ENCODE measurements around the gene AP5B1.
"Not testable (repeated sequence)": the region's sequence is repeated elsewhere in the genome, so short reads cannot be mapped to it uniquely, and the experiment has no call there.

AP5B1 gene

DNA sequence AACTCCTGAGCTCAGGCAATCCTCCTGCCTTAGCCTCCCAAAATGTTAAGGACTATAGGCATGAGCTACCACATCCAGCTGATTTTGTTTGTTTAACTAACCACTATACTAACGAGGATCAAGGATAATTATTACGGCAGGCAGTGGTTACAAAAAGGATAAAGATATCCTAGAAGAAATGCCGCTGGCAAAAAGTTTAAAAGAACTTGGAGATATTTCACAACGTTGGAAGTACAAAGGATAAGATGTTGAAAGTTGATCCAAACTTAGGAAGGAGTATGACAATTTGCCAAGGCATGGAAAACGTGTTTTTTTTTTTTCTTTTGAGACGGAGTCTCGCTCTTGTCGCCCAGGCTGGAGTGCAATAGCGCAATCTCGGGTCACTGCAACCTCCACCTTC lies 13.4 kb downstream of the AP5B1 start:
- no peak for DNase-seq (ENCODE audit: low read depth in 2 of 2)

DNA sequence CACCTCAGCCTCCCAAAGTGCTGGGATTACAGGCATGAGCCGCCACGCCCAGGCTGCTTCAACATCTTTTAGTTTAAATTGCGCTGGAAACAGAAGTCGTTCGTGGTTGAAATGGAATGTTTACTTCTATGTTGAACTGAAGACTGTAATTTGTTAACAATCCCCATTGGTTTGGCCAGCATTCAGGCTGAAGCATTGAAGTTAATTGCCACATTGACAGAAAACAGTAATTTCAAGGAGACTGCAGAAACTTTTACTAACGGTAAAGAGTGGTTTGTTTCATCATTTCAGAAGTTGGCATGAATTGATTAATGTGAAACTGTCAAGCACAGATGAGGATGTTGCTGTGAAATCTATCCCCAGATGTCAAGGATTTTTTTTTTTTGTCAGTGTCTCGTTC lies 14.2 kb downstream of the AP5B1 start:
- DNase-seq (ENCODE audit: low read depth in 2 of 2): no peak

DNA sequence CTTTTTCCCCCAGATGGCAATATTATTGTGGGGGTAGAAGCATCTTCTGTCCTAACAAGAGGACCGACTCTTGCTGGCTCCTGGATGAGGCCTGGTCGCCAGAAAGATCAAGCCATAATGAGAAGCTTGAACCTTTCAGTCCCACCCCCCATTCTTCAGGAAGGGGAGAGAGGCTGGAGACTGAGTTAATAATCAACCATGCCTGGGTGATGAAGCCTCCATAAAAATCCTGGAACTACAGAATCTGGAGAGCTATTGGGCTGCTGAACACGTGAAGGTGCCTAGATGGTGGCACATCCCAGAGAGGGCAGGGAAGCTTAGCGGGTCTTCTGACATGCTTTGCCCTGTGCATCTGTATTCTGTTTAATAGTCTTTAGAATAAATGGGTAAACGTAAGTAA lies 16.3 kb downstream of the AP5B1 start:
- no peak for DNase-seq (ENCODE audit: low read depth in 2 of 2)

DNA sequence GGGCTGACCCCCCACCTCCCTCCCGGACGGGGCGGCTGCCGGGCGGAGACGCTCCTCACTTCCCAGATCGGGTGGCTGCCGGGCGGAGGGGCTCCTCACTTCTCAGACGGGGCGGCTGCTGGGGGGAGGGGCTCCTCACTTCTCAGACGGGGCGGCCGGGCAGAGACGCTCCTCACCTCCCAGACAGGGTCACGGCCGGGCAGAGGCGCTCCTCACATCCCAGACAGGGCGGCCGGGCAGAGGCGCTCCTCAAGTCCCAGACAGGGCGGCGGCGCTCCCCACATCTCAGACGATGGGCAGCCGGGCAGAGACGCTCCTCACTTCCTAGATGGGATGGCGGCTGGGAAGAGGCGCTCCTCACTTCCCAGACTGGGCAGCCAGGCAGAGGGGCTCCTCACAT lies 18.0 kb downstream of the AP5B1 start:
- DNase-seq (ENCODE audit: low read depth in 2 of 2): not testable (repeated sequence)

DNA sequence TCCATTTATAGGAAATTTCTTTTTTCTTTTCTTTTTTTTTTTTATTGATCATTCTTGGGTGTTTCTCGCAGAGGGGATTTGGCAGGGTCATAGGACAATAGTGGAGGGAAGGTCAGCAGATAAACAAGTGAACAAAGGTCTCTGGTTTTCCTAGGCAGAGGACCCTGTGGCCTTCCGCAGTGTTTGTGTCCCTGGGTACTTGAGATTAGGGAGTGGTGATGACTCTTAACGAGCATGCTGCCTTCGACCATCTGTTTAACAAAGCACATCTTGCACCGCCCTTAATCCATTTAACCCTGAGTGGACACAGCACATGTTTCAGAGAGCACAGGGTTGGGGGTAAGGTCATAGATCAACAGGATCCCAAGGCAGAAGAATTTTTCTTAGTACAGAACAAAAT lies 18.6 kb downstream of the AP5B1 start:
- not testable (repeated sequence) for DNase-seq (ENCODE audit: low read depth in 2 of 2)

DNA sequence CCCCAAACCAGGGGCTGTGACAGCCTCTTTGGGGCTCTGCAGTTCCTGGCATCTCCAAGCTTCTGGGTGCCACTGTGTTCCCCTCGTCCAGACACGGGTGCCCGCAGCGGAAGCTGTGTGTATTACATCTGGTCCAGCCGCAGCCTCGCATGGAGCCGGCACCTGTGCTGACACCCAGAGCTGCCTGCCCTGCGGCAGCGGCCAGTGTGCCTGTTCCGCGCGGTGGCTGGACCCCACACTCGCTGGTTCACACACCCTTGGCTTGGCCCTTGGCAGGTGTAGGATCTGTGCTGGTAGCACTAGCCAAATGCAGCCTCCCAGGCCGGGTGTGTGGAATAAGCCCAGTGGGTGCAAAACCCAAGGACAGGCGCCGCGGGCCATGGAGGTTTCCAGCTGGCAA lies 35.7 kb downstream of the AP5B1 start:
- DNase-seq (ENCODE audit: low read depth in 2 of 2): no peak

DNA sequence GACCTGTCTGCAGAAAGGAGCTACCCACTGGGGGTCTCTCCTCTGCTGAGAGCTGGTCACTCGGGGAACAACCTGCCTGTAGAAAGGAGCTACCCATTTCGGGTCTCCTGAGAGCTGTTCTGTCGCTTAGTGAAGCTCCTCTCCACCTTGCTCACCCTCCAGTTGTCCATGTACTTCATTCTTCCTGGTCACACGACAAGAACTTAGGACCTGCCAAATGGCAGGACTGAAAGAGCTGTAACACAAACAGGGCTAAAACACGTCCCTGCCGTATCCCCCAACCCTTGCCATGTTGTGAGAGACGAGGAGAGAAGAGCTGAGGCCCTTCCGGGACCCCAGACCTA lies 36.1 kb downstream of the AP5B1 start:
- no peak for DNase-seq (ENCODE audit: low read depth in 2 of 2)

DNA sequence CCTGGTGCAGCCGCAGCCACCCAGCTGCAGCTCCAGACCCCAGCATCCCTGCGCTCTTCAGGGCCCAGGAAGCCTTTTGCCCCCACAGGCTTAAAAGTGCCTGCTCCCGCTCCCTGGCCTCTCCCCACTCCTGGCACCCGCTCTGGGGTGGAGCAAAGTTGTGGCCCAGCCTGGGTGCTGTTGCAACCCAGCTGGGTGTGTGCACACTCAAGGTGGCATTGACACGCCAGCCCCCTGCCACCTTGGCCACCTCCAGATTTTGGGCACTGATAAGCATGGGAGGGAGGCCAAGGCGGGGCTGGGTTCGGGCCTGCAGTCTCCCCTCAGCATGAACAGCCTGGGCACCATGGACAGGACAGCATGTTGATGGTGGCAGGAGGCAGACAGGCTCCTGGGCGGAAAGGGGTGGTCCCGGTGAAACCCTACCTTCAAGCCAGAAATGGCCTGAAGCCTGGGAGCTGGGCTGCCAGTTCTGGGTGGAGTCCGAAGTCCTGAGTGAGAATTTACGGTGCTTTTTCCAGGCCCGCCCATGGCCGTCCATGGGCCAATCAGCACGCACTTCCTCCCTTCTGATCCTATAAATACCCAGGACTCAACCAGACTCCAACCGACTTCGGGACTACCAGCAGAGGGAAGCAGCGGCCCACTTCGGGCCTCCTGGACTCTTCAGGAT lies 36.6 kb downstream of the AP5B1 start:
- DNase-seq (ENCODE audit: low read depth in 2 of 2): no peak

DNA sequence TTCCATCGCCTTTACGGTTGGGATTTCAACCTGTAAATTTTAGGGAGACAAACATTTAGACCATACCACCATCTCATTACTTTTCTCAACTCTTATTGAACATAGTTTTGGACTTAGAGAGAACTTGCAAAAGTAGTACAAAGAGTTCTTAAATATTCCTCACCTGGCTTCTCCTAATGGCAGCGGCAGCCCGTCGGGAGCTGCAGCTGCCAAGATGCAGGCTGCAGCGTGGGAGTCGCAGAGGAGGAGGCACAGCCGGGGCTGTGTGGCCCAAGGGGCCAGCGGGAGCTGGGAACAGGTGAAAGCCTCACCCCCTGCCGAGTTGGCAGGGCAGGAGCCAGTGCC lies 37.1 kb downstream of the AP5B1 start:
- no peak for DNase-seq (ENCODE audit: low read depth in 2 of 2)

DNA sequence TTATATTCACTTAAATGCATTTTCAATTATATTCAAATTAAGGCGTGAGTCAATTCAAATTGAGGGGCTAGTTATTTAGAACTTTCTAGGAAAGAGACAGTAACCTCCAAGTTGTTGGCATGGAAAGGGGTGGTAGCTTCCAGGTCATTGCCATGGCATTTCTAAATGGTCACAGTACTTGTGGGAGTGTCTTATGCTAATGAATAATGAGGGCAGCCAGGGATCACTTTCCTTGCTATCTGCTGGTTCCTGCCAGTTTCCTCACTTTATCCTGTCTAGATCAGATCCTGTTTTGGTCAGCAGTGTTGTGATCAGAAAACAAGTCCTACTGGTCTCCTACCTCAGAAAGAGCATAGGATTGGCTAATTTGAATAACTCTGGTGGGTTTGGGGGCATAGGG lies 38.4 kb downstream of the AP5B1 start:
- DNase-seq (ENCODE audit: low read depth in 2 of 2): no peak

DNA sequence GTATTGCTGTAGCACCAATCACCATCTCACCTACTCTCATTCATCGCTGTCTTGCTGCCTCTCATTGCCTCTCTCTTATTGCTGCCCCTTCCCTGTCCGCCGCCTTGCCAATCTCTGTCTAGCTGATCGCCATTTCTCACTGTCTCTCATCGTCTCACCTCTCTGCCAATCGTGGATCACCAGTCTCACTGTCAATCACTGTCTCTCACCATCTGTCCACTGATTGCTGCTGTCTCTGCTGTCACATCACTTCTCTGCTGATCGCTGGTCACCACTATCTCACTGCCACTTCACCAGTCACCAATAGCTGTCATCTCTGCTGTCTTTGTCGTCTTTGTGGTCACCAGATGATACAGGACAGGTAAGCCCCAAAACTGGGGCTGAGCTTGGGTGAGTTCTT lies 39.6 kb downstream of the AP5B1 start:
- DNase-seq (ENCODE audit: low read depth in 2 of 2): no peak

DNA sequence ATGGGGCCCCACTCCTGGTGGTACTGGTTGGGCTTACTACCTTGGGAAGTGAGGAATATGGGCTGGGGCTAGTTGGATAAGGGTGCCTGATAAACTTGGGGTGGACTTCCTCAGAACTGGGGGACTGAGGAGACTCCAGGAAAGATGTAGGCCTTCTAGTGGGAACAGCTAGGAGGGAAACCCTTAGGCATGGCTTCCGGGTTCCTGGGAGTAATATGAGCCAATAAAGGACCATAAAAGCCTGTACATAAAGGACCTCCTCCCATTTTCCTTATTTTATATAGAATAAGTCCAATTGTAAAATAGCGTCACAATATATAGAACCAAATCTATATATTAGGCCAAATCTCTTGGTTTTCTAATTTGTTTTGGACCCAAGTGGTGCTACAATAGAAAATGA lies 41.8 kb downstream of the AP5B1 start:
- DNase-seq (ENCODE audit: low read depth in 2 of 2): no peak

DNA sequence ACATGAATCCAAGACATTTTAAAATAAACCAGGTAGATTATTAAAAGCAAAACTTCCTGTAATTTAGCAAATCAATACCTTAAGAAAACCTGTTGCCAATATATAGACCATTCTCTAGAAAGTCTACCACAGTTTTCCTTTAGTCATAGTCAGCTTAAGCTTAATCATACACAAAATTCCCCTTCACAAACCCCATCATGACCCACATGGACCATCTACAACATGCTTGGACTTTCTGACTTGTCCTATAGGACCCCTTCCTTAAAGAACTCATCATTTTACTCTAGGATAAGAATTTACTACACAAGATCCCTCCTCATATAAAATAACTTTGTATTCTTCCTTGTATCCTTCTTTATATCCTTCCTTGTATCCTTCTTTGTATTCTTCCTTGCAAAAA lies 44.0 kb downstream of the AP5B1 start:
- no peak for DNase-seq (ENCODE audit: low read depth in 2 of 2)

DNA sequence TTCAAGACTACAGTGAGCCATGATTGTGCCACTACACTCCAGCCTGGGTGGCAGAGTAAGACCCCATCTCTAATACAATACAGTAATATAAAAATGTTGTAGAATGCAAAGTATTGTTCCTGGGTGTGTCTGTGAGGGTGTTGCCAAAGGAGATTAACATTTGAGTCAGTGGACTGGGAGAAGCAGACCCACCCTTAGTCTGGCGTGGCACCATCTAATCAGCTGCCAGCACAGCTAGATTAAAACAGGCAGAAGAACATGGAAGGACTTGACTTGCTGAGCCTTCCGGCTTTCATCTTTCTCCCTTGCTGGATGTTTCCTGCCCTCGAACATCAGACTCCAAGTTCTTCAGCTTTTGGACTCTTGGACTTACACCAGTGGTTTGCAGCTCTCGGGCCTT lies 45.7 kb downstream of the AP5B1 start:
- not testable (repeated sequence) for DNase-seq (ENCODE audit: low read depth in 2 of 2)

DNA sequence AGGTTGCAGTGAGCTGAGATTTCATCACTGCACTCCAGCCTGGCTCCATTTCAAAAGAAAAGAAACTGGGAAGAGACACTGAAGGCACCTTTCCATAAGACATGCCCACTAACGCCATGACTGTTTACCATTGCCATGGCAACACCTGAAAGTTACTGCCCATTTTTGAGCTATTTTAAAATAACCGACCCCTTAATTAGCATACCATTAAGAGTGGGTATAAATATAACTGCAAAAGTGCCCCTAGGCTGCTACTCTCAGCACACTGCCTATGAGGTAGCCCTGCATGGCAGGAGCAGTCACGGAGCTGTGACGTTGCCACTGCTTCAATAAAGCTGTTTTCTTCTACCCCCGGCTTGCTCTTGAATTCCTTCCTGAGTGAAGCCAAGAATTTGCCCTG lies 50.3 kb downstream of the AP5B1 start:
- no peak for DNase-seq (ENCODE audit: low read depth in 2 of 2)

DNA sequence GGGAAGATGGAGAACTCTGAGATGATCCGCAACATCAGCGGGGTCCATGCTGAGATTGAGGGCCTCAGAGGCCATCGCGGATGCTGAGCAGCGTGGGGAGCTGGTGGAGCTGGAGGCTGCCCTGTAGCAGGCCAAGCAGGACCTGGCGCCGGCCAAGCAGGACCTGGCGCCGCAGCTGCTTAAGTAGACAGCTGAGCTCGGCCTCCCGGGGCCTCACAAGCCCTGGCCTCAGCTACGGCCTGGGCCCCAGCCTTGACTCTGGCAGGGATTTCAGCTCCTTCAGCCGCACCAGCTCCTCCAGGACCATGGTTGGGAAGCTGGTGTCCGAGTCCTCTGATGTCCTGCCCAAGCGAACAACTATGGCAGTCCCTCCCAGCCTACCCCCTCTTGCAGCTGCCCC lies 52.9 kb downstream of the AP5B1 start:
- no peak for DNase-seq (ENCODE audit: low read depth in 2 of 2)

DNA sequence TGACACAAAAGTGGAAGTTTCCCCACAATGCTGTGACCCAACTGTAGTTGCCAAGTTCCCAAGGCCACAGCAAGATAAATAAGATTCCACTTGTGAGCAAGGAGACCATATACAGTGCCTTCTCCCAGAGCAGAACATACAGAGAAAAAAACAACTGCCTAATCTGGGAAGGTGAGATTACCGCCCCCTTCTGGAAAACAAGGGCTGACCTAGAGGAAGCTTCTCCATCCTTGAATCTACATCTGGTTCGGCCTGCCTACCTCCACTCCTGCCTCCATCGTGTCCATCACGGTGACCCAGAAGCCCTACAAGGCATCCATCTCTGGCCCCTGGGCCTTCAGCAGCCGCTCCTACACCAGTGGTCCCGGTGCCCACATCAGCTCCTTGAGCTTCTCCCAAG lies 54.1 kb downstream of the AP5B1 start:
- no peak for DNase-seq (ENCODE audit: low read depth in 2 of 2)

All from stimulated activated CD4-positive, alpha-beta T cell treated with anti-CD3 and anti-CD28 coated beads, Interleukin-4, amount 100 ng/mL, for 48 hours (primary cell).